SK-N-DZ (cell line): ENCODE data around the gene PPP3CA.
"Not testable (repeated sequence)": the region's sequence is repeated elsewhere in the genome, so short reads cannot be mapped to it uniquely, and the experiment has no call there.

ENCODE experiments used
- DNase-seq: peaks from one replicate; pipeline ENCODE4 v3.0.0-alpha.2; 2015; ENCODE audit warnings: low spot score

Gene PPP3CA

DNA sequence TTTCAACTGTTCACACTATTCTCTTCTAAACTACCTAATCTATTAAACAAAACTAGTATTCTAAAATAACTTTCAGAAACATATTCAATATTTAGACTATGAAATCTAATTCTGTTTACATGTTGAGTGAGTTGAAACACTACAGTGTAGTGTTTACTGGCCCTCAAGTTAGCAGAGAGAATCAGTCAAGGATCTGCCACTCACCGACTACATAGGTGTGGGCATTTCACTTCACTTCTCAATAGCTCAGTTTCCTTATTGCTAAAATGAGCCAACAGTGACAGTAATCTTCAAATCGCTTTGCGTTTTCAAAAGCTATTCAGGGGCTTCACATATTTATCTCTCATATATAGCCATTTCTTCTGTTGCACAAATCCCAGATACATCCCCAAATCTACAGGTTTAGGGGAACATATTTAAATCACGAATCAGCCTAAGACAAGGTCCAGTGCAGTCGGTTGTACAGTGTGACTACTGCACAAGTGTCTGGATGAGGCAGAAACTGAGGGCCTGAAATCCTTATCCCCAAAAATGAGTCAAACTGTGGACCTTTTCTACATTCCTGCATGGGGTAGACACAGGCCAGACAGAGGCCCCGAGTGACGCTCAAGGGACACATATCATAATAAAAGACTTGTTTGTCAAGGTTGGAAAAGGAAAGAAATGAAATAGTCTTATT, 129.8 kb downstream of the PPP3CA start:
- DNase-seq, result no peak

DNA sequence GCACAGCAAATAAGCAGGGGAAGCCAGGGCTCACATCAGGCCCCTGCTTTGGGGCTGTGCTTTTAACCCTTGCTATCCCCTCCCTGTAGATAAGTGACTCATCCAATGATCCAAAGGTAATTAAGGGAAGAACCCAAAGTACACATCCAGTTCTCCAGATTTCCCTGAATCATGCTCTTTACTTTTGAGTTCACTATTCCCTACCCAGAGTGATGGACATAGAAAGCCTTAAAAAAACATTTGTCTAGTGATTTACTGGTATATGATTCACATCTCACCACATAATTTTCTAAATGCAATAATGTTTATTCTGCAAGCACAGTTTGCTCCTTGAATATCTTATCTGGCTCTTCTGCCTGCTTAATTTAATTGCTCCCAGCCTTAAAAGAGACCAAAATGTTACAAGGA, 136.2 kb downstream of the PPP3CA start:
- DNase-seq, result peak; percentile 48

DNA sequence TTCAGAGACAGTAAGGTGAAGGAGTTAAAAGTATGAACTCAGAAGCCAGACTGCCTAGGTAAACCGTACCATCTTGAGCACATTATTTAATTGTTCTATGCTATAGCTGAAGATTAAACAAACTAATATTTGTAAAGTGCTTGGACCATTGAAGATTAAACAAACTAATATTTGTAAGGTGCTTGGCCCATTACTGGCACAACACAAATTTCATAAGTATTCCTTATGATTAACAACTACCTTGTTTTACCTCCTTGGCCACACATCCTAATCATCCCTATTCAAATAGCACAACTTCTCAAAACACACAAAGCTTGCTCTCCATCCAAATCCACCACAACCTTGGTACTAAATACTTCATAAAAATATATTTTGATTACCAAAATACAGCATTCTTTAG, 137.0 kb downstream of the PPP3CA start:
- DNase-seq, result no peak

DNA sequence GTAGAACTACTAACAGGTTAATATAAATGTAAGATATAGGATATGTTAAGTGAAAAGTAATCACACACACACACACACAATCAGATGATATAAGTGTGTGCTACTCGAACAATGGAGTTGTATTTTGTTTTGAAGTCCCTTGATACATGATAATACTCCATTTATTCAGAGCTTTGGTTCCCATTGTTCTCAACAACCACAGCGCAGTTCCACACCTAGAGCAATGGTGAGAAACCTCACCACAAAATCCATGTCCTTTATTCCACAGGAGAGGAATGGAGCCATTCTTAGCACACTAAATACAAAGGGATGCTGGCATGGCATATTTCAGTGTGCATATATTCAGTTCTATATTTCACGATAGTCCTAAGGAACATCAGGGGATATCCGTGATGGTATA, 139.2 kb downstream of the PPP3CA start:
- no peak for DNase-seq

DNA sequence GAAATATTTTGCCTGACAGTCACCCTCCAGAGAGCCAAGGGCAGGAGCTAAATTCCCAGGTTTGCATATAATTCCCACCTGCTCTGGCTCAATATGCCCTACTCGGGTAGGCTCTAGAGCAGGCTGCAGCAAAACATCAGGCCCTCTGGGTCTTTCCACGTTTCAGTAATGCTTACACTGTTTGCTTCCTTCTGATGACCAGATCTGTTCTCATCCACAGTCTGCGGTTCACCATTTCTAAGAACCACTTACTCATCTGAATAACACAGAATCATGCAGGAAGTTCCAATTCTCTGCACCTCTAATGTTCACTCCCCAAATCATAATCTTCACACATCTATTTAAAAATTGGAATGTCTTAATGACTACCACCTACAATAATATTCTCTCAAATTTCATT, 141.4 kb downstream of the PPP3CA start:
- DNase-seq, result no peak

DNA sequence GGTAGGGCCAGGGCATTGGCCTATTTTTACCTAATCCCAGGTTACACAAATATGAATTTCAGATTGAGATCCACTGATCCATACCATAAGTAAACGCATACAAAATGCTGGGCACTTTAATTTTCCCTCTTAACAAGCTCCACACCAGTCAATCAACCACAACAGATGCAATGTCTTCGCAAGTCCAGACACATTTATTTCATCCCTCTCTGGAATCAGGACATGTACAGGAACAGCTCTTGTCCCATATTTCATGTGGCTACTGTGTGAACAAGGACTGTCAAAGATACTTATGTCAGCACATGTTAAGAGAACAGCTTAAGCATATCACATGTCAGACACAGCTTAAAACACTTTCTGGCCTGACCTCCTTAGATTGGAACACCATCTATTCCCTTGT, 145.9 kb downstream of the PPP3CA start:
- peak; percentile 20 for DNase-seq

DNA sequence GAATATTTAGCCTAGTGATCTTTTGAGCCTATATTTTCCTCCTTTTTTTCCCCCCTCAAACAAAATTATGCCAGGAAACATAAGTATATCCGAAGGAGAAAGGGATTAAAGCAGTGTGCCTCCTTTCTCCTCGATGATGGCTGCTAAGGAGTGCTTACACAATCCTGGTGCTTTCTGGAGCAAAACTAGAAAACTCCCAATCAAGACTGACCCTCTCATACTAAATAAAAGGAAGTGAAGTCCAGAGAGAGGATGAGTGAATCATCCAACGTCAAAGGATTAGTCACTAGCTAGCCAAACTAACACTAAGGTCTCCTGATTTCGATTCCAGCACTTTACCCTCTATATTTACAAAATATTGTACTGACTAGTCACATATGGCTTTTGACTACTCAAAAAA, 146.8 kb downstream of the PPP3CA start:
- no peak for DNase-seq

DNA sequence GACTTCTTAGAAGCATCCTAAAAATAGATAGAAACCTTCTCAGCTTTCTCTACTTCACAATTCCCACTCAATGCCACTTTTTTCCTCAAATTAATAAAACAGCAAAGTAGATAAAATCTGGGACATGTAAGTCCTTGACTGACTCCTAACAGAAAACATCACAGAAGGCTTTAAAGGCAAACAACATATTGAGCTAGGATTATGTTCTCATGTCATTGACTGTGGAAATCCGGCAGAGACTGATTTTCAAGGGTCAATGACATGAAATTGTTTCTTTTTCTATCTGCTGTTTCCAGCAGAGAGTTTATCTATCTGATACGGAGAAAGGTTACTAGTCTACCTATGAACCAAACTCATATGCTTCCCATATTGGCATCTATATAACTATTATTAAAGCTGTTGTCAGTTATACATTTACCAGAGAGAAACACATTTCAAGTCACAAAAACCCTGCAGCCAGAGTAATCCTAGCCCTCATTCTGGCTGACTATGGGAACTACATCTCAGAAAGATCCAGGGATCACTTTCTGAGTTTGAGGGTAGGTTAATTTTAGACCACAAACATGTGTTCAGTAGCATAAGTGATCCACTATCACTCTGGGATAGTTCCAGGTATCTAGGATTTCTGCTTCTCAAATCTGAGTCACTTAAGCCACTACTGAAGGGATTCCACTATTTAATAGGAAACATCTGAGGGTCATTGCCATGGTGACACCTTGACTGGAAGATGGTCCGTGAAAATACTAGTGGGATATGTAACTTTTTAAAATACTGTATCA, 147.6 kb downstream of the PPP3CA start:
- no peak for DNase-seq

DNA sequence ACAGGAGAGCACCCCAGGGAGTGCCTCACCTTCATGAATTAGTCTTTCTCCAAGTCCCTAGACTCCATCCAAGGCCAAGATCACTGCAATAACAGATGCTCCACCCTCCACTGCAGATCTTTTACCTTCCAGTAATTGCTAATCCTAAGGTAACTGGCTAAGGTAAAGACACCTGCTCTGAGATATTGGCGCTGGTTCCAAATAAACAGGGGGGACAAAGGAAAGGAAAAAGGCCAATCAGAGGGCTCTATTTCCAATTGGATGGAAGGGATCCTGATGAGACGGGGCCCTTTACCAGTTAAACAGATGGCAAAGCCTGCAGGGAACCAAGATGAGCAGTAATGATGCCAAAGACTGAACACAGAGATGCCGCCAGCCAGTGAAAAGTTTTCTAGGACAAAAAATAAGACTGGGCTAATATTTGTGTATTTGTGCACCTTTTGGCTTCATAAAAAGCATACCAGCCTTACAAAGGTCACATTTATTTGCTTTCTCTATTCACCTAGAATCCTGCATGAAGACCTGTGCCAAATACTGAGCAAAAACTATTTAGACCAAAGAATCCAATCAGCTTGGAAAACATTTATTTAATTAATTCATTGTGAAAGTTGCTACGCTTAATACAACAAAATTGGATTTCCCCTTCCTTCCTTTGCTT, 148.5 kb downstream of the PPP3CA start:
- DNase-seq, result no peak

DNA sequence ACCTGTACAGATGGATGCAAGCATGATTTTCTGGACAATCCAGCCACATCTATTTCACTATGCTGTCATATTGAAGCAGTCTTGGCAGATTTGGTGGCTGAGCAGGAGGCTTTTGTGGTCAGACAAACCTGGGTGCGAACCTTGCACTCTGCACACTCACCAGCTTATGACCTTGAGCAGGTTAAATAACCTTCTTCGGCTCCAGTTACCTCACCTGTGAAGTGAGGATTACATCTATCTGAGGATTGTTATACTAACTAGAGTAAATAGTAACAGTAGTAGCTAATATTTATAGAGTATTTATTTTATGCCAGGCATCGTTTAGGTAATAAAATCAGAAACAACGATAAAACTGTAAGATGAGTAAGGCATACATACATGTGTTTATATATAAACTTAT, 150.0 kb downstream of the PPP3CA start:
- no peak for DNase-seq

DNA sequence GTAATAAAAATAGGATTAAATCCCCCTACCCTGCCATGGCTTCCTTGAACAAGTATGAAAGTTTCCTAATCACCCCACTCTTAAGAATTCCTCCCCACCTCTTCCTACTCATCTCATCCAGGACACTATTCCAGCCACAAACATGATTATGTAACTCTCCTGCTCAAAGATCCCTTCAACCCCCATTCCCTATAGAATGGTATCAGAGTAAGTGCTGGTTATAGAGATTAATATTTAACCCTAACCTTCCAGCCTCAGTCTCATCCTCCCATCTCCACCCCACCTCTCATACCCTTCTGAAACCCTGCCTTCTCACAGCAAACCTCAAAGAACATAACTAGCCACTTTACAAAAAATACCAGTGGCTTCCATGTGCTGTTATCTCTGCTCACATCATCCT, 155.1 kb downstream of the PPP3CA start:
- no peak for DNase-seq

DNA sequence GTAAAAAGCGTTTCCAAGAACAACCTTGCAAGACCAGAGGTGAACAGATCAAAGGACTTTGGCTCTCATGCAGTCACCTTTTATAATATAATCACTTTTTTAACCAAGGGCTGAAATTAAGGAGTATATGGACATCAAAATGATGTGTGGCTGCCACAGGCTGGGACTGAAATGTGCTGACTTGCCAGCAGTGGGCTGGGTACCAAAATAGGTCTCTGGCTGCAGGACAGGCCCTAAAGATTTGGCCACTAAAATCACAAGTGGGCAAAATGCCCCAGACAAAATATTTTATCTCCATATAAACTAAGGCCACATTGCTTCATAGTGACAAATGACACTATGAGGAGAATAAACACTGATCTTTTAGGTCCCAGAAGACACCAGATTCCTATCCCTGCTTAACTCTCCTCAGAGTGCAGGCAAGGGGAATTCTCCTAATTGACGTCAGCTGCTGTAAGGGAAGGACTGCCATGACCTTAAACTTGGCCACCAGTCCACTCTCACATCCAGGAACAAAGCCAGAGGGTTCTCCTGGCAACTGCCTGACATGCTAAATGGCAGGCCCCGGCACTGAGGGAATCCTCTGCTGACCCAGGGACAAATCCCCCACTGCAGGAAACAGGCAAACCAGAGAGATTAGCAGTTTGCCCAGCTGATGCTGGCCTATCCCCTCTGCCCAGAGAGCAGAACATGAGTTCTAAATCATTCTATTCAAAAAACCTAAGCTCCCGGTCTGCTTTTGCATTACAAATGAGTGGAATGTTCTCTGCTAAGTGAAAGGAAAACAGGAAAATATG, 155.8 kb downstream of the PPP3CA start:
- DNase-seq, result no peak

DNA sequence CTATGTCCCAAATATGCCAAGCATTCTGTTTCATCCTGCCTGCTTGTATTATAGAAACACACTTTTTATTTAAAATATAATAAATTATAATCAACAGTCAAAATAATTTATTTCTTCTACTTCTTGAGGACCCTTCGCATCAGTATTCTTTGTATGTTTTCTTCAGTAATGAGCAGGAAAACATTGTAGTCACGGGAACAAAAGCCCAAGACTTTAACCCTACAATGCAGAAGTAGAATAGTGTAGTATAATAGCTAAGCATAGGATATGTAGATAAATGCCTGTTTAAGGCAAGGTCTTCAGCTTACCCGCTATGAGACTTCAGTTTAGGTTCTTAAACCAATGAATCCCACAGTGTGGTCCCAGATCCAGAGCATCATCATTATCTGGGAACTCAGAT, 156.6 kb downstream of the PPP3CA start:
- no peak for DNase-seq

DNA sequence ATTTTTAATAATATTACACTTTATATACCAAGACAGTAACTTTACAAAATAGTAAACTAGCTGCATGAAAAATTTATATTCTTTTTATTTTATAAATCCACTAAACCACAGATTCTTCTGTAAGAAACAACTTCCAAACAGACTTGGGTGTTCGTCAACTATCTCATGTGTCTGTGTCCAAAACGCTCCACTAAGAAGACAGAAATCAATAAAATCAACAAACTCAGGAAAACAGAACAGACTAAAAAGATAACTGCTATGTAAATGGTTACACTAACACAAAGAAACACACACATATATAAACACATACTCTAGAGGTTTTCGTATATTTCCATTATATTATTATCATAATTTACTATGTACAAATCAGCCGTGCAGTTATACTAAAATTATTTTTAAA, 158.4 kb downstream of the PPP3CA start:
- no peak for DNase-seq

DNA sequence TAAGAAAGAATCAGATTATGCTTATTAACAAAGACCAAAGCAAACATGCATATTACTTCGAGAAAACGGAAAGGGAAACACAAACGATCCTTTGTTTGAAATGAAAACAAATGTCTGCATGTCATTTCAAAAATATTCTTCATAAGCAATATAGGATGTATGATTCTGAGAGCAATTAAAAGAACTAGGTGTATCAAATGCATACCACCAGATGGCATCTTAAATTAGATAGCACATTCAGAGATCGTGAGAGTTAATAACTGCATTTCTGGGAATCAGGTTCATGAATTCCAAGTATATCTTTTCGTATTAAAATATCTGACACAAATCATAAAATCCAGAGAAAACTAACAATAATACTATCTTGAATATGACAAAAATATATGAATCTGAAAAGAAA, 159.5 kb downstream of the PPP3CA start:
- no peak for DNase-seq

DNA sequence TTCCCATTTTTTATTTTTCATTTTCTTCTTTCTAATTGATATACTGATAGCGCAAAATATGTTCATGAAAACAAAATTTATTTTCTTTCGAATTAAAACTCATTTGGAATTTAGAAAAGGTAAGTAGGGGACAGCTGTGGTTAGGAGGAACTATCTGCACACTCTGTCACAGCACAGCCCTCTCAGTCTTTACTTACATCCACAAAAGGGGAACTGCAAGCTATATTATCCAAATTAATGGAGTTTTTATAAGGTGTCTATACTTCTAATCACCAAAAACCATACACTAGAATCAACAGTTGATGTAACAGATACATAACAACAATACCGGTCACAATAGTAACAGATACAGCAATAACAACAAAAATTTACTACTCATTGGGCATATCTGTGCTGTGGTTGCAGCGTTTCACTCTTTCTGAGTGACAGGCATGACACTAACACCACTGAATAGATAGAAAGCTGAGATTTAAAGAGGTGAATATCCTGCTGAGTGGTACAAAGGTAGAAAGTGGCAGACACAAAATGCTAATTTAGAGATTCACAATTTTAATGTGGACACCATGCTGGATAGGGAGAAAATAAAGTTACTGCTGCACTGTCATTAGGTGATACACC, 160.7 kb downstream of the PPP3CA start:
- no peak for DNase-seq

DNA sequence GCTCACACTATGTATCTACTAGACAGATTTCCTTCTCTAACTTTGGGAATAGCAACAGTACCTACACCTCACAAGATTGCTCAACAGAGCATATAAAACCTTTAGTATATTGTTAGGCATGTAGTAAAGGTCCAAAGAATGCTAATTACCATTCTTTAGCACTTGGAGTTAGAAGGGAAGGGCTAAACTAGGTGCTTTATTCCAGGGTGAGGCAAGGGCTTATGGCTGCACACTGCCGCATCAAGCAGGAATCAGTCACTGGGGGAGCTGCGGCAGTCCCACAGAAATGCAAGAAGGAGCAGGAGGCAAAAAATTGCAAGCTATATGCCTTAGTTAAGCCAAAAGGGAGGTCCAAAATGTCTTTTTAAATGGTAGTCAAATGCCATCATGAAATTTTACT, 162.7 kb downstream of the PPP3CA start:
- DNase-seq, result no peak

DNA sequence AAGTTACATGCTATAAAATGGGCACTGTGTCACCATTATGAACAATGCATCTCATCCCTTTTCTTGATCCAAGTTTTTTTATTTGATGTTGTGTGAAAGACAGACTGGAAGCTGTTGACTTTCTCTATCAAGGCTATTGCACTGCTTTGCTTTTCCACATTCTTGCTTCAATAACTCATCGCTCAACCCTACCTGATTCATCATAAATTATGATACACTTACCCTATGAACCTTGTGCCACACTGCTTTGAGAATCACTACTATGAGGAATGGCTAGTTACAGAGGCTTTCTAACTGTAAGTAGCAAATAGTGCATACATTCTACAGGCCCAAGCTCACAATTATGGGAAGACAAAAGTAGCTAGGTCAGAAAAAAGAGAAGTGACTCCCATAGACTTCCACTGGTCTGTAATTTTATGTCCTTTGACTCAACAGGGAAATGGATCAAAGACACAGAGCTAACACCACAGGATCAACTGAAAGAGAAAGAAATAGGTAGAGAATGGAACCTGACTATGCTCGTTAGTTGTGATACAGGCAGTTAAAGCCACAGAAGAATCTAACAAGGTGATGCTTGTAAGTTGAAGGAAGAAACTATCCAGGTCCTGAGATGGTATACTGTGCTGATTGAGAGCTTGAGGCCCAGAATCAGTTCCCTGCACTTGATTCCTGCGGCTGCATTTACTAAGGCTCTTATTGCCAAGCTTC, 163.5 kb downstream of the PPP3CA start:
- DNase-seq, result no peak

DNA sequence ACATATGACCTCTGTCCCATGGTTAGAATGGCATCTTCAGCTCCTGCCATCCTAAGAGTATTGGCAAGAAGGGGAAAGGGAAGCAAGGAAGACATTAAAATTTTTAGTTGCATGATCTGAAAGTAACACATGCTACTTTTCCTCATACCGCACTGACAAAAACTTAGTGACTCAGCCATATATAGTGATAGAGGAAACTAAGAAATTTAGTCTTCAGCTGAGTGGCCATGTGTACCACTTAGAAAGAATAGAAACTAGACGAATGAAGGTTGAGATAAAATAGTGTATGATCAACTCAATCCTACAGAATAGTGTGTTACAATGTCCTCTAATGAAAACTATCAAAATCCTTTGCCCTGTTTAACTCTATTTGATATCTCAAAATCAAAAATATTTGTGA, 164.1 kb downstream of the PPP3CA start:
- DNase-seq, result no peak

DNA sequence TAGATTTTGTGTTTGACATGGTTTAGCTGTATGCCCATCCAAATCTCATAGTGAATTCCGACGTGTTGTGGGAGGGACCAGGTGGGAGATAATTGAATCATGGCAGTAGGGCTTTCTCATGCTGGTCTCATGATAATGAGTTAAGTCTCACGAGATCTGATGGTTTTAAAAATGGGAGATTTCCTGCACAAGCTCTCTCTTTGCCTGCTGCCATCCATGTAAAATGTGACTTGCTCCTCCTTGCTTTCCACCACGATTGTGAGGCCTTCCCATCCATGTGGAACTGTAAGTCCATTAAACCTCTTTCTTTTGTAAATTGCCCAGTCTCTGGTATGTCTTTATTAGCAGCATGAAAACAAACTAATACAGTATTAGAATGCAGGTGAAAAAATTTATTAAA, 164.6 kb downstream of the PPP3CA start:
- not testable (repeated sequence) for DNase-seq

DNA sequence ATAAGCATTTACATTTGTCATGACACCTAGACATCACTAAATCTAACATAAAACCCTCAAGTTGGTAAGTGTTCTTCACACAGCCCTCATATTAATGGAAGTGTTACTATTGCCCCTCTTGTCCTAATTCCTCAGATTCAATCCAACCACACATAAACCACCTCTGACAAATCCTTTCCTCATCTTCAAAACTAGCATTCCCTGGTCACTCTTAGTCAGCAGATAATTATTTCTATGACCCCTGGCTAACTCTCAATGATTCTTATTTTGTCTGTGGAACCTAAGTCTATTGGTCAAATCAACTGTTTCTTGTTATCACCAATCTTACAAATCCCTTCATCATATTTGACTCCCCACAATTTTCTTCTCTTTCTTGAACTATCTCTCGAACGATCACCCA, 168.6 kb downstream of the PPP3CA start:
- DNase-seq, result no peak
